Glutamatergic neuron (in vitro differentiated cells): ENCODE data around the gene HYOU1. TPM values are rescaled to one million over a fixed set of nuclear protein-coding genes. Genes with fewer than 3 reads are reported as not detected.
"Not testable (repeated sequence)": the region's sequence is repeated elsewhere in the genome, so short reads cannot be mapped to it uniquely, and the experiment has no call there.

Experiments
- DNase-seq: peaks from one replicate; pipeline ENCODE4 v3.0.0; 2022
- H3K27ac Mint-ChIP-seq: one replicate; pipeline ENCODE4 v1.8.0; 2020; ENCODE audit warnings: mild to moderate bottlenecking, mixed read lengths, inconsistent platforms; ENCODE audit not compliant: unreplicated experiment
- H3K27me3 Mint-ChIP-seq: one replicate; pipeline ENCODE4 v1.8.0; 2020; ENCODE audit warnings: mild to moderate bottlenecking, moderate library complexity, mixed read lengths, inconsistent platforms; ENCODE audit not compliant: unreplicated experiment
- H3K36me3 Mint-ChIP-seq: one replicate; pipeline ENCODE4 v1.8.0; 2020; ENCODE audit warnings: mild to moderate bottlenecking, mixed read lengths, inconsistent platforms; ENCODE audit not compliant: unreplicated experiment
- H3K4me1 Mint-ChIP-seq: one replicate; pipeline ENCODE4 v1.8.0; 2020; ENCODE audit warnings: mild to moderate bottlenecking, low read depth, mixed read lengths, inconsistent platforms; ENCODE audit not compliant: unreplicated experiment
- H3K4me3 Mint-ChIP-seq: one replicate; pipeline ENCODE4 v1.8.0; 2020; ENCODE audit warnings: mild to moderate bottlenecking, mixed read lengths, inconsistent platforms; ENCODE audit not compliant: unreplicated experiment
- H3K9me3 Mint-ChIP-seq: one replicate; pipeline ENCODE4 v1.8.0; 2020; ENCODE audit warnings: mild to moderate bottlenecking, moderate library complexity, mixed read lengths, inconsistent platforms; ENCODE audit not compliant: unreplicated experiment
- total RNA-seq: library from RNA; stranded (reverse); fragmentation: NEBNext Ultra II Directional; extraction: Animal tissue kit (Norgen Biotek cat#: 25700); gene quantifications from one replicate; pipeline ENCODE4 v1.2.1, GENCODE V29; 2021; ENCODE audit not compliant: unreplicated experiment
- TF ChIP-seq, protein P1 (sequence below): fragments of 200-600 bp; sonication (generic); IDR thresholded peaks from one replicate; pipeline ENCODE4 v1.5.0; 2021; ENCODE audit not compliant: partially characterized antibody, unreplicated experiment

HYOU1 gene
- total RNA-seq, 1 donor from 2014 or later, result 193 TPM

DNA sequence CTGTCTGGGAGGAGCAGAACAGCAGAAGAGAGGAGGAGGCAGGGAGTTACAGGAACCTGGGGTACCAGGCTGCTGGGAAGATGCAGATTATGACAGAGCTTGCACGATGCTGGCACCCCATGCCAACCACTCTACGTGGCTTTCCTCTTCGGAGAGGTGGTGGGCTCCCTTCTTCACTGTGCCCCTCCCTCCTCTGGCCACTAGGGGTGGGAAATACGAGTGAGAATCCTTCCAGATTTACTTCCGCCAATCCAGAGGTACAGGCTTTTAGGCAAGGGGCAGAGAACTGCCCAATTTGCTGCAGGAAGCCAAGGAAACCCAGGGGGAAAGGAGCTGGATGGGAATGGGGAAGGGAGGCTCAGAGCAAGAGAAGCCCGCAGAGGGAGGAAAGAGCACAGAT is 12.3 kb downstream of the HYOU1 start:
- no peak for DNase-seq
- Mint-ChIP-seq H3K27me3 (no peaks in the 10 kb centered on the region), H3K36me3 (peaks cover under 1% of the 10 kb centered on the region), H3K27ac (no peak overlapping the region), H3K4me3 (no peak overlapping the region), H3K9me3 (peaks cover 7% of the 10 kb centered on the region), H3K4me1 (no peaks in the 10 kb centered on the region)
- TF ChIP-seq, protein P1, sequence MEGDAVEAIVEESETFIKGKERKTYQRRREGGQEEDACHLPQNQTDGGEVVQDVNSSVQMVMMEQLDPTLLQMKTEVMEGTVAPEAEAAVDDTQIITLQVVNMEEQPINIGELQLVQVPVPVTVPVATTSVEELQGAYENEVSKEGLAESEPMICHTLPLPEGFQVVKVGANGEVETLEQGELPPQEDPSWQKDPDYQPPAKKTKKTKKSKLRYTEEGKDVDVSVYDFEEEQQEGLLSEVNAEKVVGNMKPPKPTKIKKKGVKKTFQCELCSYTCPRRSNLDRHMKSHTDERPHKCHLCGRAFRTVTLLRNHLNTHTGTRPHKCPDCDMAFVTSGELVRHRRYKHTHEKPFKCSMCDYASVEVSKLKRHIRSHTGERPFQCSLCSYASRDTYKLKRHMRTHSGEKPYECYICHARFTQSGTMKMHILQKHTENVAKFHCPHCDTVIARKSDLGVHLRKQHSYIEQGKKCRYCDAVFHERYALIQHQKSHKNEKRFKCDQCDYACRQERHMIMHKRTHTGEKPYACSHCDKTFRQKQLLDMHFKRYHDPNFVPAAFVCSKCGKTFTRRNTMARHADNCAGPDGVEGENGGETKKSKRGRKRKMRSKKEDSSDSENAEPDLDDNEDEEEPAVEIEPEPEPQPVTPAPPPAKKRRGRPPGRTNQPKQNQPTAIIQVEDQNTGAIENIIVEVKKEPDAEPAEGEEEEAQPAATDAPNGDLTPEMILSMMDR, result peak; percentile 33

DNA sequence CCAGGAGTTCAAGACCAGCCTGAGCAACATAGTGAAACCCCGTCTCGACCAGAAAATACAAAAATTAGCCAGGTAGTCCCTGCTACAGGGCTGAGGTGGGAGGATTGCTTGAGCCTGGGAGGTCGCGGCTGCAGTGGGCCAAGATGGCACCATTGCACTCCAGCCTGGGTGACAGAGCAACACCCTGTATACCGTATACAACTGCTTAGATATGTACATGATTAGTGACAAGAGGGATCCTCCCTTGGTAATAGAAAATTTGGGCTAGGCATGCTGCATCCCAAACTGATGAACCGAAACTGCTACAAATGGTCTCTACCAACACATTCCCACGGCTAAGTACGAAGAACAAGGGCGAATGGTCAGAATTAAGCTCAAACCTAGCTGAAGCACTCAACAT is 14.1 kb downstream of the HYOU1 start:
- TF ChIP-seq, protein P1, result no peak
- no peak for DNase-seq

DNA sequence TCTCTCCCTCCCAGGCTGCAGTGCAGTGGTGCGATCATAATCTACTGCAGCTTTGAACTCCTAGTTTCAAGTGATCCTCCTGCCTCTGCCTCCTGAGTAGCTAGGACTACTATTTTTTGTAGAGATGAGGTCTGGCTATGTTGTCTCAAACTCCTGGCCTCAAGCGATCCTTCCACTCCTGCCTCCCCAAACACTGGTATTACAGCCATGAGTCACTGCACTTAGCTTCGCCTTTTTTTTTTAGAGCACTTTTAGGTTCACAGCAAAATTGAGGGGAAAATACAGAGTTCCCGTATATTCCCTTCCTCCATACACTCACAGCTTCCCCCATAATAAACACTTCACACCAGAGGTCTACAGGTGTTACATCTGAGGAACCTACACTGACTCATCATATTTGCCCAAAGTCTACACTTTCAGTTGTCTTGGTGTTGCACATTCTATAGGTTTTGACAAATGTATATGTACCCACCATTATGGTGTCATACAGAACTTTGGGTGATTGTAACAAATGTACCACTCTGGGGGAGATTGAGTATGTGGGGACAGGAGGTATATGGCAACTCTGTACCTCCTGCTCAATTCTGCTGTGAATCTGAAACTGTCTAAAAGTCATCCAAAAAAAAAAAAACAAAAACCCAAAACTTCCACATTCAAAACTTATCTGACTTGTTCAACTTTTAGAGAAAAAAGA is 15.0 kb downstream of the HYOU1 start:
- TF ChIP-seq, protein P1, result no peak
- Mint-ChIP-seq H3K4me1 (no peaks in the 10 kb centered on the region), H3K36me3 (no peaks in the 10 kb centered on the region), H3K4me3 (peak overlapping the region; percentile 36), H3K9me3 (peaks cover 4% of the 10 kb centered on the region), H3K27me3 (peaks cover 2% of the 10 kb centered on the region), H3K27ac (no peak overlapping the region)
- DNase-seq, result no peak

More for the DNA sequence above, 14.1 kb downstream of the HYOU1 start:
- Mint-ChIP-seq H3K4me1 (no peaks in the 10 kb centered on the region), H3K36me3 (no peaks in the 10 kb centered on the region), H3K27me3 (peaks cover 2% of the 10 kb centered on the region), H3K9me3 (peaks cover 7% of the 10 kb centered on the region), H3K27ac (no peak overlapping the region), H3K4me3 (no peak overlapping the region)

DNA sequence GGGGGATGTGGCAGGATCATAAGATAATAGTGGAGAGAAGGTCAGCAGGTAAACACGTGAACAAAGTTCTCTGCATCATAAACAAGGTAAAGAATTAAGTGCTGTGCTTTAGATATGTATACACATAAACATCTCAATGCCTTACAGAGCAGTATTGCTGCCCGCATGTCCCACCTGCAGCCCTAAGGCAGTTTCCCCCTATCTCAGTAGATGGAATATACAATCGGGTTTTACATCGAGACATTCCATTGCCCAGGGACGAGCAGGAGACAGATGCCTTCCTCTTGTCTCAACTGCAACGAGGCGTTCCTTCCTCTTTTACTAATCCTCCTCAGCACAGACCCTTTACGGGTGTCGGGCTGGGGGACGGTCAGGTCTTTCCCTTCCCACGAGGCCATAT is 17.5 kb downstream of the HYOU1 start:
- not testable (repeated sequence) for H3K9me3 Mint-ChIP-seq, DNase-seq, H3K27ac Mint-ChIP-seq, H3K27me3 Mint-ChIP-seq, H3K36me3 Mint-ChIP-seq, H3K4me1 Mint-ChIP-seq, H3K4me3 Mint-ChIP-seq

DNA sequence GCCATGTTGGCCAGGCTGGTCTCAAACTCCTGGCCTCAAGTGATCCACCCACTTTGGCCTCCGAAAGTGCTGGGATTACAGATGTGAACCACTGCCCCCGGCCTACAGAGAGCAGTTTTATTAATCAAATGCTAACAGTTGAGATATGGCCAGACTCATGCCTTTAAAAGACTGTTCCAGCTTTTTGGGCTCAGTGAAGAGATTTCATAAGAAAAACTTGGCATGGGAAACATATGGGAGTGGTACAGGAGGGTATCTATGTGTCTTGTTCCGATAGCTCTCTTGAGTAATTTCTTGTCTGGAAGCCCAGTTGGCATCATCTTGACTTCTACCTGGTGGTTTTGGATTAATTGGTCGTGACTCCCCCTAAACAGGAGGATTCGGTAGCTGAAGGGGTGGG is 18.1 kb downstream of the HYOU1 start:
- H3K9me3 Mint-ChIP-seq, result peaks cover 3% of the 10 kb centered on the region
- no peak for DNase-seq
- H3K4me1 Mint-ChIP-seq, result no peaks in the 10 kb centered on the region
- no peak overlapping the region for H3K27ac Mint-ChIP-seq
- peaks cover 2% of the 10 kb centered on the region for H3K27me3 Mint-ChIP-seq
- no peak overlapping the region for H3K4me3 Mint-ChIP-seq
- TF ChIP-seq, protein P1, result no peak
- H3K36me3 Mint-ChIP-seq, result no peaks in the 10 kb centered on the region
